VCaP (cell line): ENCODE data around the gene TOR1A.

Experiments
- H3K27ac ChIP-seq: fragments of 450-650 bp; 2 replicates; pipeline ENCODE4 v1.5.1; 2017
- CTCF ChIP-seq: fragments of 450-650 bp; conservative IDR thresholded peaks from 2 replicates; pipeline ENCODE4 v1.5.1; 2017; ENCODE audit warnings: mild to moderate bottlenecking, moderate library complexity

The TOR1A gene

DNA sequence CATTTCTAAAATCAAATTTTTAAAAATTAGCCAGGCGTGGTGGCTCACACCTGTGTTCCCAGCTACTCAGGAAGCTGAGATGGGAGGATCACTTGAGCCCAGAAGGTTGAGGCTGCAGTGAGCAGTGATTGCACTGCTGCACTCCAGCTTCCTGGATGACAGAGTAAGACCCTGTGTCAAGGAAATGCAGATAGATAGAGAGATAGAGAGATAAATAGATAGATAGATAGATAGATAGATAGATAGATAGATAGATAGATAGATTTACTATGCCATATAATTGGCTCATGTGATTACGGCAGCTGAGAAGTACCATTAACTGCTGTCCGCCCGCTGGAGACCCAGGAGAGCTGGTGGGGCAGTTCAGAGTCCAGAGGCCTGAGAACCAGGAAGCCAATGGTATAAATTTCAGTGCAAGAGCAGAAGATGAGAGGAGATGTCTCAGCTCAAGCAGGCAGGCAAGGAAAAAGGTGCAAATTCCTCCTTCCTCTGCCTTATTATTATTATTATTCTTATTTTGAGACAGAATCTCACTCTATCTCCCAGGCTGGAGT, 58.1 kb downstream of the TOR1A start:
- no peak for TF ChIP-seq CTCF

DNA sequence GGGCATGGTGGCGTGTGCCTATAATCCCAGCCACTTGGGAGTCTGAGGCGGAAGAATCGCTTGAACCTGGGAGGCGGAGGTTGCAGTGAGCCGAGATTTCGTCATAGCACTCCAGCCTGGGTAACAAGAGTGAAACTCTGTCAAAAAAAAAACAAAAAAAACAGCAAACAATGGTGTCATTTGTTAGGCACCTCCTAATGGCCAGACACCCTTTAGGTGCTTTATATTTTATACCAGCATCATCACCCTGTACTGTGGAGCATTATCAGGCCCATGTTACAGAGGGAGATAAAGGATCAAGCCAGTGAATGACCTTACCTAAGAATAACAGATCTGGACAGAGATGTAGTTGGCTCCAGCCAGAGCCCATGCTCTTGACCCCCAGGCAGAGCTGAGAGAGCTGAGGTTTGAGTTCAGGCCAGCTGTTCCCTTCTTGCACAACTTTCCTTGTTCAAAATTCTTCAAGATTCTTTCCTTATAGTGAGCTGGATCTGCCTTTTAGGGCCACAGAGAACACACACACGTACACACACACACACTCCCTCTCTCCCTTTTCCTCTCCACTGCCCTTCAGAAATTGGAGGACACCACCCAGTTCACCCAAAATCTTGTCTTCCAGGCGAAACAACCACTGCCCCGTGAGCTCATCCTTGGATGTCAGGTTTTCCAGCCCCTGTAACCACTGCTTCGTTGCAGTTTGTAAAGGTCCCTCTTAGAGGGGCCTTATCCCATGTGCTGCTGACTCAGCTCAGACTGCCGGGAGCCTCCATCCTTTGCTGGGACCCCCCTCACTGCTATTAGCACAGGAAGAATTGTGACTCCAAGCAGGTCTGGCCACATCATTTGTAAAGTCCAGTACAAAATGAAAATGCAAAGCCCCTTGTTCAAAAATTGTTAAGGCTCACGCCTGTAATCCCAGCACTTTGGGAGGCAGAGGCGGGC, 60.7 kb downstream of the TOR1A start:
- H3K27ac ChIP-seq, result no peak overlapping the region
- no peak for TF ChIP-seq CTCF

More for the DNA sequence above, 58.1 kb downstream of the TOR1A start:
- no peak overlapping the region for H3K27ac ChIP-seq
